Measurements from ENCODE around the gene MRPS7.

Gene MRPS7

GRCh38 chr17:75289115-75289831, 27.6 kb downstream of the MRPS7 start, which contains the start of gene SLC25A19 (continued):
- TF ChIP-seq ZNF501 (tag by site-specific recombination; IDR thresholded peaks at IDR 0.05) (peak; percentile 93), RBAK (tag by site-specific recombination; IDR thresholded peaks at IDR 0.05) (no peak), CTCF (tag by site-specific recombination; IDR thresholded peaks at IDR 0.05) (peak; percentile 90), ZNF423 (tag by site-specific recombination; IDR thresholded peaks at IDR 0.05) (peak; percentile 80), ZNF19 (tag by site-specific recombination; IDR thresholded peaks at IDR 0.05; ENCODE audit: low read depth) (no peak), ZNF24 (tag by site-specific recombination; IDR thresholded peaks at IDR 0.05) (peak; percentile 57), KLF16 (tag by site-specific recombination; IDR thresholded peaks at IDR 0.05) (peak; percentile 87; the same call in 1 of the 2 replicates), ZNF701 (tag by site-specific recombination; IDR thresholded peaks at IDR 0.05) (no peak), GLI2 (tag by site-specific recombination; IDR thresholded peaks at IDR 0.05; ENCODE audit: borderline replicate concordance, low read depth) (no peak), YY2 (tag by site-specific recombination; IDR thresholded peaks at IDR 0.05) (peak; percentile 60; the same call in 1 of the 2 replicates), ZNF658 (tag by site-specific recombination; IDR thresholded peaks at IDR 0.05) (no peak), ZNF785 (tag by site-specific recombination; IDR thresholded peaks at IDR 0.05) (no peak), ZNF777 (tag by site-specific recombination; IDR thresholded peaks at IDR 0.05; ENCODE audit: borderline replicate concordance) (no peak), ZNF639 (tag by site-specific recombination; IDR thresholded peaks at IDR 0.05) (no peak), ZNF132 (tag by site-specific recombination; IDR thresholded peaks at IDR 0.05; ENCODE audit: borderline replicate concordance) (no peak), ZBTB17 (tag by site-specific recombination; IDR thresholded peaks at IDR 0.05) (peak; percentile 96), SCRT2 (tag by site-specific recombination; IDR thresholded peaks at IDR 0.05) (no peak), SP2 (tag by site-specific recombination; IDR thresholded peaks at IDR 0.05) (peak; percentile 92), BCL11B (tag by site-specific recombination; IDR thresholded peaks at IDR 0.05; ENCODE audit: low read depth) (no peak), PBX3 (CRISPR knock-in tag; IDR thresholded peaks at IDR 0.05) (peak; percentile 96), ZNF391 (tag by site-specific recombination; IDR thresholded peaks at IDR 0.05; ENCODE audit: borderline replicate concordance, low read depth) (peak; percentile 63; the same call in 1 of the 2 replicates), ZNF580 (tag by site-specific recombination; IDR thresholded peaks at IDR 0.05) (0 out of 2 replicates have a peak, but pooled peaks have one; percentile 70), KLF9 (tag by site-specific recombination; IDR thresholded peaks at IDR 0.05; ENCODE audit: low read depth) (peak; percentile 50; the same call in 1 of the 2 replicates), ZNF692 (tag by site-specific recombination; IDR thresholded peaks at IDR 0.05) (no peak), ZNF112 (tag by site-specific recombination; IDR thresholded peaks at IDR 0.05) (no peak), ZNF248 (tag by site-specific recombination; IDR thresholded peaks at IDR 0.05) (no peak)

Data from HEK293 (cell line).